Measurements from ENCODE around the gene ACOT7.
"Not testable (repeated sequence)": the region's sequence is repeated elsewhere in the genome, so short reads cannot be mapped to it uniquely, and the experiment has no call there.

ACOT7 gene, protein sequence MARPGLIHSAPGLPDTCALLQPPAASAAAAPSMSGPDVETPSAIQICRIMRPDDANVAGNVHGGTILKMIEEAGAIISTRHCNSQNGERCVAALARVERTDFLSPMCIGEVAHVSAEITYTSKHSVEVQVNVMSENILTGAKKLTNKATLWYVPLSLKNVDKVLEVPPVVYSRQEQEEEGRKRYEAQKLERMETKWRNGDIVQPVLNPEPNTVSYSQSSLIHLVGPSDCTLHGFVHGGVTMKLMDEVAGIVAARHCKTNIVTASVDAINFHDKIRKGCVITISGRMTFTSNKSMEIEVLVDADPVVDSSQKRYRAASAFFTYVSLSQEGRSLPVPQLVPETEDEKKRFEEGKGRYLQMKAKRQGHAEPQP

DNA sequence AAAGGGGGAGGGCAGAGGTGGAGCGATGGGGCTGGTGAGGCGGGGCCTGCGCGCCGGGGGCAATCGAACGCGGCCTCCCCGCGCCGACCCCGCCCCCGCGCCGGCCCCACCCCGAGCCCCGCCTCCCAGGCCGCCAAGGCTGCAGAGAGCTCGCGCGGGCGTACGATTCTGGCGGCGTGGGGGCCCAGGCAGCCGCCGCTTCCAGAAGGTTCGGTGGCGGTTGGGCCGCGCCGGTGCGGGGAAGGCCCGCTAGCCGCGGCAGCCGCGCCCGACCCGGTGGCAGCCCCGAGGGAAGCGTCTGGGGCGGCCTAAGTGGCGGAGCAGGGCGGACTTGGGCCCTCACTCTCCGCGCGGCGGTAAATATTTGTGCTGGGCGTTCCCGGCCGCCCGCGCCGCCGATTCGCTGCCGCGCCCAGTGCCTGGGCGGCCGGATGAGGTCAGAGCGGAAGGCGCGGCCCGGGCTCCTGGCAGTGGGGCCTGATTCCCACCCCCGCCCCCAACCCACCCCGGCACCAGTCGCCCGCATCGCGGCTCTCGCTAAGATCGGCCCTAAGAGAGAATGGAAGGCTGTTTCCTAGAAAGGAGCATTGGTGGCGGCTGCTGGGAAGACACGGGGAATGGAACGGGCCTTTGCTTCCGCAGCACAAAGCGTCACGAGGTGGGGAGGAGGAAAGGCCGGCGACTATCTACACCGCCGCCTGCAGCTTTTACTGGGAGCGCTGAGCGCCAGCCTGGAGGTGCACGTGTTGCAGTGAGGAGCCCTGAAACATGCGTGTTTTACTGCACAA, at the start of gene ACOT7:
Gene ACOT7 (minus strand): TSS at position 368 of the 788 bp plus-strand sequence. CDS start 368 bp downstream, outside the sequence.
- peak; percentile 80 to 90 for DNase-seq (ENCODE audit: low read depth in 1 of 2, low spot score in 1 of 2)

DNA sequence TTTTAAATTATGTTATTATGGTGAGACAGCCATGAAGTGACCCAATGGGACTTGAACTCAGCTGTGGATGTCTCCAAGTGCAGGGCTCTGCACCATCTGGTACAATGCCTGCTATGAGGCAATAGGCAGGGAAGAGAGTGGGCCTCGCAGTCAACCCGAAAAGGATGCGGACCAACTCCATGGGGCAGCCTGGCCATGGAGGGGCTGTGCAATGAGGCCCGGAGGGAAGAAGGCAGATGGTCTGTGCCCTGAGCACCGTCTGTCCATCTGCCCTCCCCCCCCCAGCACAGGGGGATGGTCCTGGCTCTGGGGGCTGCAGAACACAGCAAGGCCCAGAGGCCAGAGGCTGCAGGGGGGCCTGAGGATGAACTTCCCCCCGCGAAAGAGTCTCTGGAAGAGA, 48.0 kb upstream of the ACOT7 start:
- DNase-seq (ENCODE audit: low read depth in 1 of 2, low spot score in 1 of 2) = no peak

DNA sequence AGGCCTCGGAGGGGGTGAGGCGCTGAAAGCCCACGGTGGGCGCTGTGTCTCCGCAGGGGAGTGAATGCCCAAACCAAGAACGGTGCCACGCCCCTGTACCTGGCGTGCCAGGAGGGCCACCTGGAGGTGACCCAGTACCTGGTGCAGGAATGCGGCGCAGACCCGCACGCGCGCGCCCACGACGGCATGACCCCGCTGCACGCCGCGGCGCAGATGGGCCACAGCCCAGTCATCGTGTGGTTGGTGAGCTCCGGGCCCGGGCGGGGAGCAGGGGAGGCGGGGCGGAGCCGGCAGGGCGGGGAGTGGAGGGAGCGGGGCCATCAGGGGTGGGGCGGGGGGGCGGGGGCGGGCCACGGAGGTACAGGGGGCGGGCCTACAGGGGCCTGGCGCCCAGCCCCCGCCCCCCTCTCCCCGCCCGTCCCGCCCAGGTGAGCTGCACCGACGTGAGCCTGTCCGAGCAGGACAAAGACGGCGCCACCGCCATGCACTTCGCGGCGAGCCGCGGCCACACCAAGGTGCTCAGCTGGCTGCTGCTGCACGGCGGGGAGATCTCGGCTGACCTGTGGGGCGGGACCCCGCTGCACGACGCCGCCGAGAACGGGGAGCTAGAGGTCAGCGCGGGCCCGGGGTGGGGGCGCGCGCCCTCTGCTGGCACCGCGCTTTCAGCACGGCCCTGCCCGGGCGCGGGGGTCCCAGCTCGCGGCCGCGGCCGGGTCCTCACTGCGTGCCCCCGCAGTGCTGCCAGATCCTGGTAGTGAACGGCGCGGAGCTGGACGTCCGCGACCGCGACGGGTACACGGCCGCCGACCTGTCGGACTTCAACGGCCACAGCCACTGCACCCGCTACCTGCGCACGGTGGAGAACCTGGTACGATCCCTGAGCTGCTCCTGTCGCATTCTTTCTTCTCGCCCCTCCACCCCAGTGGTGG, 46.9 kb upstream of the ACOT7 start:
- peak; percentile 56 to 59 for DNase-seq (ENCODE audit: low read depth in 1 of 2, low spot score in 1 of 2)

- peak; percentile 40 to 52 for DNase-seq (ENCODE audit: low read depth in 1 of 2, low spot score in 1 of 2)
These were observed 44.5 kb upstream of the ACOT7 start for GRCh38 chr1:6438047-6438525.

GRCh38 chr1:6437012-6437700, 43.6 kb upstream of the ACOT7 start:
- not testable (repeated sequence) for DNase-seq (ENCODE audit: low read depth in 1 of 2, low spot score in 1 of 2)

DNA sequence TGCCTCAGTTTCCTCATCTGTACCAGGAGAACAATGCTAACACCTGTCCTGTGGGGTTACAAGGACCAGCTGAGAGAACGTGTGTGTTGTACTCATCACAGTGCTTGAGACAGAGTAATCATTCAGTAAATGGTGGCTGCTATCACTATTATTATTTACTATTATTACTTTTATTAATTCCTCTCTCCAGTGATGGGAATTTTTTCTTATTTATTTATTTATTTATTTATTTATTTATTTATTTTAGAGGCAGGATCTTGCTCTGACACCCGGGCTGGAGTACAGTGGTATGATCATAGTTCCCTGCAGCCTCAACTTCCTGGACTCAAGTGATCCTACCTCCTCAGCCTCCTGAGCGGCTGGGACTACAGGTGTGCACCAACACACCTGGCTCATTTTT, 42.7 kb upstream of the ACOT7 start:
- DNase-seq (ENCODE audit: low read depth in 1 of 2, low spot score in 1 of 2) = not testable (repeated sequence)

DNA sequence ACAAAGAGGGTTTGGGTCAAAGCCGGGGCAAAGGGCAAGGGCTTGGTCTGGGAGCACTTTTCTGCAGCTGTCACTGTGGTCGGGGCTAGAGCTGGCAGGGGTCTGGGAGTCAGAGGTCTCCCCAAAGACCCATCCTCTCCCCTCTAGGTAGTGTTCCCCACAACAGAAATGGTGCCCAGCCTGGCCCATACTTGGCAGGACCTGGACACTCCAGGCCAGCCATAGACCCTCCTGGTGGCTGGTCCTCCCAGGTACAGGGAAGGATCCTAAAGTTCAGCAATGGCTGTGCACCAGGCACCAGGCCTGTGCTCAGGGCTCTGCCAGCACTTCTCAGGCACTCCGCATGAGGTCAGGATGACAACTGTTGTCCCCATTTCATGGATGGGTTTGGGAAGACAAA, 42.0 kb upstream of the ACOT7 start:
- no peak for DNase-seq (ENCODE audit: low read depth in 1 of 2, low spot score in 1 of 2)

DNA sequence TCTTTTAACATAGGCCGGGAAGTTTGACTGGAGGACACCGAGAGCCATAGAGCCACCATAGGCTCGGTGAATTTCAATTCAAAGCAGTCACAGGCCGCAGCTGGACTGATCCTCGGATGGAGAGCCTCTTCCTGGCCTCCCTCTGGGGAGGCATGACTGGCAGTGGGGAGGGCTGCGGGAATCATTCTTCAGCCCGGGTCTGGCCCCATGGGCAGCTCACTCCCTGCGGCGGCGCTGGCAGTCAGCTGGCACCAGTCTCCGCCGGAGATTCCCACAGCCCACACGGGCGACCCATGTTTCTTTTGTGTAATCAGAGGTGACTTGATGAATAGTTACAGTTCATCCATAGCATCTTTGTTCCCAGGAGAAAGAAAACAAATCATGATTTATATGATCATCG, 41.6 kb upstream of the ACOT7 start:
- DNase-seq (ENCODE audit: low read depth in 1 of 2, low spot score in 1 of 2) = no peak

GRCh38 chr1:6434186-6434585, 40.6 kb upstream of the ACOT7 start:
- DNase-seq (ENCODE audit: low read depth in 1 of 2, low spot score in 1 of 2) = no peak

DNA sequence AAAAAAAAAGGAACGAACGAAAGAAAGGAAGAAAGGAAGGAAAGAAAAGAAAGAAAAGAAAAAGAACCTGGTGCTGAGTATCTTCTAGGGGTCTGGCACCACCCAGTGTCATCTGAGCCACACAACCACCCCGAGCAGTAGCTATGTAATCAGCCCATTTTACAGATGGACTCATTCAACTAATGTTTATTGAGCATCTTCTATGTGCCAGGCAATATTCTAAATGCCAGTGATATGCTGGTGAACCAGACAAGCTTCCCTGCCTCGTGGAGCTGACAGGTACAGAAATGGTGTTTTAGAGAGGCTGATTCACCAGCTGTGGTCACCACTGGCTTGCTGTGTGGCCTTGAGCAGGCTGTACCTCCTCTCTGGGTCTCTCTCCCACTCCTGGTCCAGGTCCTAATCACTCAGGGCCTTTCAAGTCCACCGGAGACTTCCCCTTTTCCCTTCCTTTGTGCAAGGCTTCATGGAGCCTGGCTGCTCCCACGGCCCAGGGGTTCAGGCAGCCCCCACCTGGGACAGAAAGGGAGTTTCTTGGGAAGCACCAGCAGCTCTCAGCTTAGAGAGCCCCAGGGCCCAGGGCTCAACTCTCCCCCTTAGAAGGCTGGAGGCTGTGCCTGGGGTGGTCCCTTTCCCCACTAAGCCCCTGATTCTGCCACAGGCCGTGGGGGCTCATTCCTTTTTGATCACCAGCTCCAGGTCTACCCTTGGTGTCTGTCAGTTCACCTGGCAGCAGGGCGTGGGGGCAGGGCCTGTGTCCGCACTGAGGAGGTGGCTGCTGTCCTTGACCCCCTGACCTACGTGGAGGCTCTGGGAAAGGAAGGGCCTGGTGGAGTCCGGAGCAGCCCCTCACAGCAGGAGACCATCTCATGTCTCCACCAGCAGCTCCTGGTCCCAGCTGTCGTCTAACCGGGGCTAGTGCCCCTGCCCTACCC, 38.3 kb upstream of the ACOT7 start:
- not testable (repeated sequence) for DNase-seq (ENCODE audit: low read depth in 1 of 2, low spot score in 1 of 2)

GRCh38 chr1:6429660-6430411, 36.3 kb upstream of the ACOT7 start:
- not testable (repeated sequence) for DNase-seq (ENCODE audit: low read depth in 1 of 2, low spot score in 1 of 2)

DNA sequence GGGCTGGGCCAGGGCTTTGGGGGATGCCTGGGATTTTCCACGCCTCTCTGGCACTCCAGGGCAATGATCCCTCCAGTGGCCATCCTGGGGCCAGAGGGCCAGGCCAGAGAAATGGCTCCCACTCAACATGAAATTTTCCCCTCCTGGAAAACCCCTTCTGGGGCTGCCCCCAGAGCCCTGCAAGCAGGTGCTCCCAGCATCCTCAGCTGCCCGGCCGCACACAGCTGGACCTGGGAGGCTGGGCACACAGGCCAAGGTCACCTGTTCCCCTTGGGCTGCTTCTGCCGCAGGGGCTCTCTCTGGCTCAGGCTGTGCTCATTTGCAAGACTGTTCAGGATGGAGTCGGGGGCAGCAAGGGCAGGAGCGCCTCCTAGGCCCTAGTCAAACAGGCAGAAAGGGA, 34.9 kb upstream of the ACOT7 start:
- DNase-seq (ENCODE audit: low read depth in 1 of 2, low spot score in 1 of 2) = not testable (repeated sequence)

GRCh38 chr1:6427441-6428390, 34.1 kb upstream of the ACOT7 start:
- DNase-seq (ENCODE audit: low read depth in 1 of 2, low spot score in 1 of 2) = no peak

- DNase-seq (ENCODE audit: low read depth in 1 of 2, low spot score in 1 of 2) = no peak
These were observed 33.4 kb upstream of the ACOT7 start for GRCh38 chr1:6426972-6427350.

GRCh38 chr1:6426277-6426971, 32.9 kb upstream of the ACOT7 start:
- DNase-seq (ENCODE audit: low read depth in 1 of 2, low spot score in 1 of 2) = no peak

DNA sequence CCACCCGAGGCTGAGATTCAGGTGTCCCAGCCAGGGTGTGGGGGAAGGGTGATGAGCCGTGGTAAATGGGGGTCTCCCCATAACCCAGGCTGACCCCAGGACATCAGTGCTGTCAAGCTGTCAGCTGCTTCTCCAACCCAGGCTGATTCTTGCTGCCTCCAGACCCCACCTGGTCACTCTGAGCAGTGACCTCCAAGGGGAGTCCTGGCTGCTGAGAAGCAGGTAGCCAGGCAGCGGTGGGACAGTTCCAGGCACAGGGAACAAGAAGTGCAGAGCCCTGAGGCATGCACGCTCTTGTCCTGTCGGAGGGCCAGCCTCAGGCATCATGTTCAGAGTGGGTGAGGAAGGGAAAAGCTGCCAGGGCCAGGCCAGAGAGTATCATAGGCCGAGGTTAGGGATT, 32.1 kb upstream of the ACOT7 start:
- DNase-seq (ENCODE audit: low read depth in 1 of 2, low spot score in 1 of 2) = no peak
